PC-3 (cell line): ENCODE results near the gene NRCAM.

Experiments used
- CTCF ChIP-seq: fragments of 300-600 bp; sonication (generic); conservative IDR thresholded peaks from 2 replicates; pipeline ENCODE4 v1.5.1; 2017; ENCODE audit warnings: antibody characterized with exemption, low read depth, mild to moderate bottlenecking, low read length
- EZH2 ChIP-seq: fragments of 300-600 bp; sonication (generic); IDR thresholded peaks from one replicate; pipeline ENCODE4 v1.6.1; 2017; ENCODE audit warnings: antibody characterized with exemption, mild to moderate bottlenecking, low read length; ENCODE audit not compliant: unreplicated experiment
- EZH2phosphoT487 ChIP-seq: fragments of 300-600 bp; sonication (generic); IDR thresholded peaks from 2 replicates; pipeline ENCODE4 v1.6.1; 2018; ENCODE audit warnings: mild to moderate bottlenecking, antibody characterized with exemption, low read length, borderline replicate concordance

- TF ChIP-seq EZH2 (no peak), CTCF (no peak), EZH2phosphoT487 (no peak)
These were observed 312.4 kb downstream of the NRCAM start for GRCh38 chr7:108143658-108144420.
